ENCODE data around the gene TIMM50. TPM values are rescaled to one million over a fixed set of nuclear protein-coding genes. Genes with fewer than 3 reads are reported as not detected.

The TIMM50 gene
- total RNA-seq, 1 experiment from 2014 or later: 88.1 TPM

- peak; percentile 93 for DNase-seq (ENCODE audit: low read depth)
Measured at GRCh38 chr19:39532233-39533002, 51.8 kb downstream of the TIMM50 start, which contains the start of gene EID2B. EID2B (minus strand) TSS chr19:39532852; CDS start chr19:39532802, 50 bp downstream.

- DNase-seq (ENCODE audit: low read depth): no peak
Measured at GRCh38 chr19:39533003-39533512, 52.4 kb downstream of the TIMM50 start.

- DNase-seq (ENCODE audit: low read depth): no peak
Measured at GRCh38 chr19:39533791-39534190, 53.2 kb downstream of the TIMM50 start.

- DNase-seq (ENCODE audit: low read depth): no peak
Measured at GRCh38 chr19:39539165-39539517, 58.5 kb downstream of the TIMM50 start.

DNA sequence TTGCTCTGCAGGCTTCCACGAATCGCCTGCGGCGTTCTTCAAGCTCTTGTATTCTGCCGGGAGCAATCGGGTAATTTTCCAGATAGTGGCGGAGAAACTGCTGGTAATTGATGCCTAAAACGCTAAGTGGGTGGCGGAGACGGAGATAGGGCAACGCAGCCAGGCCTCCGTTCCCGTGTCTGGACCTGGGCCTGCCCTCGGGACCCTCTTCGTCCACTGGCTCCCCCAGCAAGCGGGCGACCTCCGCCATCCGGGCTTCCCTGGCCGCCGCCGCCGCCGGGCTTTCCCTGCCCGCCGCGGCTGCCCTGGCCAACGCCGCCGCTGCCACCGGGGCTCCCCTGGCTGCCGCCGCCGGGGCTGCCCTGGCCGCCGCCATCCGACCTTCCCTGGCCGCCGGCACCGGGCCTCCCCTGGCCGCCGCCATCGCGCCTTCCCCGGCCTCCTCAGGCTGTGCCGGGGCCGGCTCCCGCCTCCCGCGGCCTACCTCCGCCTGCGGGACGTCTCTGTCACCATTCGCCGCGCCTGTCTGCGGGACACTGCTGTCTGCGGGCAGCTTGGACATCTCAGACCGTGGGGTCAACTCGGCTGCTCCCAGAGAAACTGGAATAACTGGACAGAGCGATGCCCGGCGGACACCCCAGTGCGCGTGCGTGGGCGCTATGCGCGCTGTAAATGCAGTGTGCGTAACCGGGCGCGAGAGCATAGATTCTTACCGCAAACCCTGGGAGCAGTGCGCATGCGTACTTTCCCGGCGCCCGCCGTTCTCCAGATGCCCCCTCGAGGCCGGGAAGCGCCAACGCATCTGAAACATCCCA, 59.1 kb downstream of the TIMM50 start, which contains the start of gene EID2:
Gene EID2, minus strand, starts transcription at position 644 of the 815 bp plus-strand sequence. Its CDS starts 82 bp downstream, at position 562.
- DNase-seq (ENCODE audit: low read depth): peak; percentile 89

DNA sequence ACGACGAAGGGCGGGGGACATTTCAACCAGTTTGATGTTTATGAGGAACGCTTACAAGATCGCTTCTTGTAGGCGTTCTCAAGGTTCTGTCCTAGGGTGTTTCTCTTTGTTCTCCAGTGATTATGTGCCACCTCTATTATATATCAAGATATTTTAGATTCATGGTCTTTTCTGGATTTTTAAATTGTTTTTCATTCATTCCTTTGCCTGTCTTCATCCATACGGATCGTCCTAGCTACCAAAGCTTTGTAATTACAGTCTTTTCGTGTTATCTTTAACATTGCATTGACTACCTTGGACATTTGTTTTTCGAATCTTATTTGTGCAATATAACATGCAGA, 59.7 kb downstream of the TIMM50 start:
- no peak for DNase-seq (ENCODE audit: low read depth)

Other genes with a start within 250 kb of the TIMM50 start
- not detected in 2 replicates for gene IFNL3, start 235.8 kb upstream of the TIMM50 start, total RNA-seq (2014; rRNA removed; shearing (Covaris generic))
- gene IFNL4, start 232.0 kb upstream of the TIMM50 start, total RNA-seq (2014; rRNA removed; shearing (Covaris generic)): not detected in 2 replicates
- not detected in 2 replicates for gene IFNL2, start 212.4 kb upstream of the TIMM50 start, total RNA-seq (2014; rRNA removed; shearing (Covaris generic))
- 1.3 TPM in 1 of 2 replicates, not detected in the other for gene IFNL1, start 184.4 kb upstream of the TIMM50 start, total RNA-seq (2014; rRNA removed; shearing (Covaris generic))
- gene LRFN1, start 160.0 kb upstream of the TIMM50 start, total RNA-seq (2014; rRNA removed; shearing (Covaris generic)): 0.12 TPM in 1 of 2 replicates, not detected in the other
- gene GMFG, start 144.8 kb upstream of the TIMM50 start, total RNA-seq (2014; rRNA removed; shearing (Covaris generic)): 0.54 and 3.2 TPM in 2 replicates
- 45.0 and 96.3 TPM in 2 replicates for gene SAMD4B, start 138.4 kb upstream of the TIMM50 start, total RNA-seq (2014; rRNA removed; shearing (Covaris generic))
- 69.0 and 79.3 TPM in 2 replicates for gene PAF1, start 89.7 kb upstream of the TIMM50 start, total RNA-seq (2014; rRNA removed; shearing (Covaris generic))
- 46.7 and 47.3 TPM in 2 replicates for gene MED29, start 89.5 kb upstream of the TIMM50 start, total RNA-seq (2014; rRNA removed; shearing (Covaris generic))
- gene ZFP36, start 74.0 kb upstream of the TIMM50 start, total RNA-seq (2014; rRNA removed; shearing (Covaris generic)): 6.0 and 10.8 TPM in 2 replicates
- gene PLEKHG2, start 68.2 kb upstream of the TIMM50 start, total RNA-seq (2014; rRNA removed; shearing (Covaris generic)): 8.6 and 11.7 TPM in 2 replicates
- gene RPS16, start 44.9 kb upstream of the TIMM50 start, total RNA-seq (2014; rRNA removed; shearing (Covaris generic)): 26.6 and 28.7 TPM in 2 replicates
- gene SUPT5H, start 35.3 kb upstream of the TIMM50 start, total RNA-seq (2014; rRNA removed; shearing (Covaris generic)): 68.4 and 97.7 TPM in 2 replicates
- gene DLL3, start 18.1 kb downstream of the TIMM50 start, total RNA-seq (2014; rRNA removed; shearing (Covaris generic)): 0.86 and 2.3 TPM in 2 replicates
- gene SELENOV, start 34.3 kb downstream of the TIMM50 start, total RNA-seq (2014; rRNA removed; shearing (Covaris generic)): not detected in 2 replicates
- 7.4 and 8.9 TPM in 2 replicates for gene EID2B, start 52.0 kb downstream of the TIMM50 start, total RNA-seq (2014; rRNA removed; shearing (Covaris generic))
- 16.4 and 20.0 TPM in 2 replicates for gene EID2, start 59.3 kb downstream of the TIMM50 start, total RNA-seq (2014; rRNA removed; shearing (Covaris generic))
- gene LGALS13, start 121.7 kb downstream of the TIMM50 start, total RNA-seq (2014; rRNA removed; shearing (Covaris generic)): not detected in 2 replicates
- gene LGALS16, start 175.1 kb downstream of the TIMM50 start, total RNA-seq (2014; rRNA removed; shearing (Covaris generic)): not detected in 2 replicates
- gene LGALS14, start 223.6 kb downstream of the TIMM50 start, total RNA-seq (2014; rRNA removed; shearing (Covaris generic)): not detected in 2 replicates